ENCODE measurements around the gene BBX. TPM values are rescaled to one million over a fixed set of nuclear protein-coding genes. Genes with fewer than 3 reads are reported as not detected.
A peak's percentile ranks its signal among the peaks of the same experiment; 100 is the strongest.

Gene BBX
- total RNA-seq, 1 experiment from 2014 or later = 45.0 TPM

- H3K4me1 Mint-ChIP-seq = peaks cover 14% of the 10 kb centered on the region
- no peaks in the 10 kb centered on the region for H3K27me3 Mint-ChIP-seq (ENCODE audit: low read depth)
- peaks cover 31% of the 10 kb centered on the region for H3K36me3 Mint-ChIP-seq
- no peak overlapping the region for H3K4me3 Mint-ChIP-seq
- TF ChIP-seq ZNF138 (CRISPR knock-in tag; conservative IDR thresholded peaks at IDR 0.05) (no peak), CDX4 (CRISPR knock-in tag; IDR thresholded peaks at IDR 0.05; ENCODE audit: borderline replicate concordance) (no peak), CREM (CRISPR knock-in tag; IDR thresholded peaks at IDR 0.05) (no peak), HMGA2 (CRISPR knock-in tag; IDR thresholded peaks at IDR 0.05) (no peak), JUN (CRISPR knock-in tag; IDR thresholded peaks at IDR 0.05) (no peak)
- TF ChIP-seq, protein P1, sequence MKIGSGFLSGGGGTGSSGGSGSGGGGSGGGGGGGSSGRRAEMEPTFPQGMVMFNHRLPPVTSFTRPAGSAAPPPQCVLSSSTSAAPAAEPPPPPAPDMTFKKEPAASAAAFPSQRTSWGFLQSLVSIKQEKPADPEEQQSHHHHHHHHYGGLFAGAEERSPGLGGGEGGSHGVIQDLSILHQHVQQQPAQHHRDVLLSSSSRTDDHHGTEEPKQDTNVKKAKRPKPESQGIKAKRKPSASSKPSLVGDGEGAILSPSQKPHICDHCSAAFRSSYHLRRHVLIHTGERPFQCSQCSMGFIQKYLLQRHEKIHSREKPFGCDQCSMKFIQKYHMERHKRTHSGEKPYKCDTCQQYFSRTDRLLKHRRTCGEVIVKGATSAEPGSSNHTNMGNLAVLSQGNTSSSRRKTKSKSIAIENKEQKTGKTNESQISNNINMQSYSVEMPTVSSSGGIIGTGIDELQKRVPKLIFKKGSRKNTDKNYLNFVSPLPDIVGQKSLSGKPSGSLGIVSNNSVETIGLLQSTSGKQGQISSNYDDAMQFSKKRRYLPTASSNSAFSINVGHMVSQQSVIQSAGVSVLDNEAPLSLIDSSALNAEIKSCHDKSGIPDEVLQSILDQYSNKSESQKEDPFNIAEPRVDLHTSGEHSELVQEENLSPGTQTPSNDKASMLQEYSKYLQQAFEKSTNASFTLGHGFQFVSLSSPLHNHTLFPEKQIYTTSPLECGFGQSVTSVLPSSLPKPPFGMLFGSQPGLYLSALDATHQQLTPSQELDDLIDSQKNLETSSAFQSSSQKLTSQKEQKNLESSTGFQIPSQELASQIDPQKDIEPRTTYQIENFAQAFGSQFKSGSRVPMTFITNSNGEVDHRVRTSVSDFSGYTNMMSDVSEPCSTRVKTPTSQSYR (CRISPR knock-in tag; IDR thresholded peaks at IDR 0.05) = no peak
- DNase-seq (ENCODE audit: low spot score) = no peak
- ChIA-PET POLR2A (no interaction called here), CTCF (interaction anchor here (0.6 to 0.7 kb wide), 2 partner anchors 48 to 380 kb away, joined by 3 read pairs; no protein-coding TSS in a partner anchor)
- no peak for ATAC-seq
- no peaks in the 10 kb centered on the region for H3K9me3 Mint-ChIP-seq
- no peak overlapping the region for H3K27ac Mint-ChIP-seq
Observed at GRCh38 chr3:107800710-107801109, 277.9 kb downstream of the BBX start.

DNA sequence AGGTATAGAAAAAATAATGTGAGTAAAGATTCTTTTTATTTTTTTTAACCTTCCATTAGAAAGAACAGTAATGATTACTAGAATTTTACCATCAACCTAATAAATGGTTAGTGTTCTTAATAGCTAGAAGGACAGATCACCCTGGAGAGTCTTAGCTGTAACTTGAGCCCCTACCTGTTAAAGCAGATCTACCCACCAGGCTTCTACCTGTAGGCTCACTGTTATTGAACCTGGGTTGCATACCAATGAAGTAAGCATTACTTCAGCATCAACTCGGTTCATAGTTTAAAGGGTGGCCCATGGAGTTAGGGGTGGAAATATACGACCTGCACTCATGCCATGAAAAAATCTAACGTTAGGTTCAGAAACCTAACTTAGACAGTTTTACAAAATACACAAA lies 280.4 kb downstream of the BBX start:
- peaks cover 14% of the 10 kb centered on the region for H3K4me1 Mint-ChIP-seq
- no peaks in the 10 kb centered on the region for H3K9me3 Mint-ChIP-seq
- peak; percentile 91 for ATAC-seq
- CTCF ChIA-PET = interaction anchor here (1.4 to 1.8 kb wide), 2 partner anchors 38 to 125 kb away, joined by 3 to 4 read pairs; no protein-coding TSS in a partner anchor
- no peak for DNase-seq (ENCODE audit: low spot score)
- H3K27me3 Mint-ChIP-seq (ENCODE audit: low read depth) = no peaks in the 10 kb centered on the region
- H3K27ac Mint-ChIP-seq = no peak overlapping the region
- POLR2A ChIA-PET = no interaction called here
- peaks cover 31% of the 10 kb centered on the region for H3K36me3 Mint-ChIP-seq
- no peak for TF ChIP-seq ZNF396 (CRISPR knock-in tag; IDR thresholded peaks at IDR 0.05; ENCODE audit: borderline replicate concordance)
- no peak for TF ChIP-seq ZSCAN18 (CRISPR knock-in tag; IDR thresholded peaks at IDR 0.05)
- no peak for TF ChIP-seq ZMAT4 (CRISPR knock-in tag; IDR thresholded peaks at IDR 0.05)
- TF ChIP-seq, protein P2, sequence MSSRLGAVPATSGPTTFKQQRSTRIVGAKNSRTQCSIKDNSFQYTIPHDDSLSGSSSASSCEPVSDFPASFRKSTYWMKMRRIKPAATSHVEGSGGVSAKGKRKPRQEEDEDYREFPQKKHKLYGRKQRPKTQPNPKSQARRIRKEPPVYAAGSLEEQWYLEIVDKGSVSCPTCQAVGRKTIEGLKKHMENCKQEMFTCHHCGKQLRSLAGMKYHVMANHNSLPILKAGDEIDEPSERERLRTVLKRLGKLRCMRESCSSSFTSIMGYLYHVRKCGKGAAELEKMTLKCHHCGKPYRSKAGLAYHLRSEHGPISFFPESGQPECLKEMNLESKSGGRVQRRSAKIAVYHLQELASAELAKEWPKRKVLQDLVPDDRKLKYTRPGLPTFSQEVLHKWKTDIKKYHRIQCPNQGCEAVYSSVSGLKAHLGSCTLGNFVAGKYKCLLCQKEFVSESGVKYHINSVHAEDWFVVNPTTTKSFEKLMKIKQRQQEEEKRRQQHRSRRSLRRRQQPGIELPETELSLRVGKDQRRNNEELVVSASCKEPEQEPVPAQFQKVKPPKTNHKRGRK (CRISPR knock-in tag; IDR thresholded peaks at IDR 0.05; ENCODE audit: borderline replicate concordance) = no peak
- TF ChIP-seq MXD4 (CRISPR knock-in tag; IDR thresholded peaks at IDR 0.05; ENCODE audit: borderline replicate concordance) = no peak
- no peak for TF ChIP-seq MYBL2 (CRISPR knock-in tag; IDR thresholded peaks at IDR 0.05)
- TF ChIP-seq ATF2 (CRISPR knock-in tag; IDR thresholded peaks at IDR 0.05; ENCODE audit: borderline replicate concordance, low read depth) = no peak
- TF ChIP-seq ZNF671 (CRISPR knock-in tag; IDR thresholded peaks at IDR 0.05) = no peak
- H3K4me3 Mint-ChIP-seq = no peak overlapping the region

Measured in WTC11 (cell line).